UCSD-AML1 (cell line): ENCODE measurements around the gene STXBP2.

Source experiments
- DNase-seq: peaks from one replicate; lab custom pipeline; 2025; ENCODE audit not compliant: unreplicated experiment; lab: John Stamatoyannopoulos, UW

Gene STXBP2

GRCh38 chr19:7677669-7678311, 40.9 kb downstream of the STXBP2 start:
- peak; percentile 34 for DNase-seq

GRCh38 chr19:7678971-7679751, 42.3 kb downstream of the STXBP2 start:
- peak; percentile 31 for DNase-seq

GRCh38 chr19:7679771-7680605, 43.1 kb downstream of the STXBP2 start:
- no peak for DNase-seq

GRCh38 chr19:7680606-7681339, 43.9 kb downstream of the STXBP2 start, which contains the start of gene TRAPPC5:
TSS of gene TRAPPC5 (plus strand) at chr19:7680833. CDS start at chr19:7682254, 1,421 bp downstream.
- peak; percentile 93 for DNase-seq

GRCh38 chr19:7681340-7682174, 44.6 kb downstream of the STXBP2 start:
- DNase-seq = peak; percentile 78

GRCh38 chr19:7682175-7682855, 45.4 kb downstream of the STXBP2 start:
- DNase-seq = no peak

- DNase-seq = no peak
These were observed 48.9 kb downstream of the STXBP2 start for GRCh38 chr19:7685546-7686445.

GRCh38 chr19:7687177-7687576, 50.3 kb downstream of the STXBP2 start:
- DNase-seq = no peak

GRCh38 chr19:7689165-7689564, 52.3 kb downstream of the STXBP2 start:
- DNase-seq = no peak

GRCh38 chr19:7690779-7691258, 53.9 kb downstream of the STXBP2 start:
- DNase-seq = no peak

GRCh38 chr19:7691497-7691896, 54.6 kb downstream of the STXBP2 start:
- no peak for DNase-seq

GRCh38 chr19:7692417-7693088, 55.6 kb downstream of the STXBP2 start:
- no peak for DNase-seq

- no peak for DNase-seq
These were observed 57.6 kb downstream of the STXBP2 start for GRCh38 chr19:7694499-7694898.
